HEK293T (cell line): ENCODE data around the gene ZNF618.

Source experiments
- ELF4 ChIP-seq: fragments of 450-650 bp; IDR thresholded peaks from 2 replicates; pipeline ENCODE4 v1.6.1; 2017; ENCODE audit warnings: antibody characterized with exemption
- FOXA1 ChIP-seq: fragments of 450-650 bp; IDR thresholded peaks from 2 replicates; pipeline ENCODE4 v1.6.1; 2016; ENCODE audit warnings: mild to moderate bottlenecking
- L3MBTL2 ChIP-seq: fragments of 450-650 bp; conservative IDR thresholded peaks from 2 replicates; pipeline ENCODE4 v1.6.1; 2016; ENCODE audit warnings: mild to moderate bottlenecking
- SP1 ChIP-seq: fragments of 450-650 bp; IDR thresholded peaks from 2 replicates; pipeline ENCODE4 v1.6.1; 2017

DNA sequence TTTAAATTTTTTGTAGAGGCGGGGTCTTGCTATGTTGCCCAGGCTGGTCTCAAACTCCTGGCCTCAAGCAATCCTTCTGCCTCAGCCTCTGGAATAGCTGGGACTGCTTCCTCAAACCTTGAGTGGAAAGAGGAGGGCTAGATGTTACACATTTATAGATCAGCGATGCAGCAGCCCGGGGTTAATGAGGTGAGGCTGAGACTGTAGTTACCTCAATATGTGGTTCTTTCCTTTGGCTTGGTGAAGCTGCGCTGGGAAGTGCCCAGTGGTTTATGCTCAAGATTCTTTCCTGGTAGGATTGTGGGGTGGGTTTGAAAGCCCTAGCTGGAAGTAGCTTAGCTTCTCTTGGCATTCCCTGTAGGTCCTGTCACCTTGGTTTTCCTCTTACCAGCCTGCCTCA is 22.5 kb downstream of the ZNF618 start:
- TF ChIP-seq ELF4: no peak
- TF ChIP-seq SP1: no peak
- no peak for TF ChIP-seq FOXA1
- no peak for TF ChIP-seq L3MBTL2
